LHCN-M2 (cell line): ENCODE measurements around the gene SPATA33. TPM values are rescaled to one million over a fixed set of nuclear protein-coding genes. Genes with fewer than 3 reads are reported as not detected.
"Not testable (repeated sequence)": the region's sequence is repeated elsewhere in the genome, so short reads cannot be mapped to it uniquely, and the experiment has no call there.

Source experiments
- DNase-seq: peaks from one replicate; pipeline ENCODE4 v3.0.0-alpha.2; 2012; ENCODE audit warnings: low read depth
- total RNA-seq: library from RNA; depleted of rRNA; stranded (reverse); fragments of >200 nt; gene quantifications from 2 replicates; pipeline ENCODE4 v1.2.3, GENCODE V29; 2014

SPATA33 gene
- total RNA-seq, 1 experiment from 2014 or later, result 10.7 TPM

DNA sequence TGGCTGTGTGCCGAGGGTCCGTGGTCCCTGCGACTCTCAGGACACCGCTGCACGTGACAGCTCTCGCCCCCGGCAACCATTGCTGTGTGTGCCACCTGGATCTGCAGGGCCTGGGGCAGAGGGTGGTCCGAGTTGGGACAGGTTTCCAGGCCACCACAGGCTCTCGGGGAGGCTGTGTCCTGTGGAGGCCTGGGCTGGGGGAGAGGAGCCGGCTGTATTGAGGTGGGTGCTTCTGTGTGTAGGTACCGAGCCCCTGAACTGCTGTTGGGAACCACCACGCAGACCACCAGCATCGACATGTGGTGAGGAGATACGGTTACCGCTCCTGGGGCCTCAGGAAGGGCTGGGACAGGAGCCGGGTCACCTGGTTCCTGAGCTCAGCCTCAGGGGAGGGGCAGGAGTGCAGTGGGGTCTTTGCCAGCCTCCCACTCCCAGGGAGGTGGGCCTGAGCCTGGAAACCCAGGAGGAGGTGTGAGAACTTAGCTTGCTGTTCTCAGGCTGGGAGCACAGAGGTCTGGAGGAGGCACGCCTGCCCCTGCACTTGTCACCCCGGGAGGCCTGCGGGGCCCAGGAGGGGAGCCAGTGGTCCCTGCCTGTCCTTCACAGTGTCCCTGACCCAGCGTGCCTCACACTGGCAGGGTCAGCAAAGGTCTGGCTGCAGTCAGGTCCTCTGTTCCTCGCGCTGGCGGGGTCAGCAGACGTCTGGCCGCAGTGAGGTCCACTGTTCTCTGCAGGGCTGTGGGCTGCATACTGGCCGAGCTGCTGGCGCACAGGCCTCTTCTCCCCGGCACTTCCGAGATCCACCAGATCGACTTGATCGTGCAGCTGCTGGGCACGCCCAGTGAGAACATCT lies 36.5 kb downstream of the SPATA33 start:
- no peak for DNase-seq

DNA sequence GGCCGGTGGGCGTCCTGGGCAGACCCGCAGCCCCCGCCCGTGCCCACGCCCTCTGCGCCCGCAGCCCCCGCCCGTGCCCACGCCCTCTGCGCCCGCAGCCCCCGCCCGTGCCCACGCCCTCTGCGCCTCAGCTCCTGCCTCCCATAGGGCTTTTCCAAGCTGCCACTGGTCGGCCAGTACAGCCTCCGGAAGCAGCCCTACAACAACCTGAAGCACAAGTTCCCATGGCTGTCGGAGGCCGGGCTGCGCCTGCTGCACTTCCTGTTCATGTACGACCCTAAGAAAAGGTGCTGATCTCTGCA lies 37.1 kb downstream of the SPATA33 start:
- not testable (repeated sequence) for DNase-seq

DNA sequence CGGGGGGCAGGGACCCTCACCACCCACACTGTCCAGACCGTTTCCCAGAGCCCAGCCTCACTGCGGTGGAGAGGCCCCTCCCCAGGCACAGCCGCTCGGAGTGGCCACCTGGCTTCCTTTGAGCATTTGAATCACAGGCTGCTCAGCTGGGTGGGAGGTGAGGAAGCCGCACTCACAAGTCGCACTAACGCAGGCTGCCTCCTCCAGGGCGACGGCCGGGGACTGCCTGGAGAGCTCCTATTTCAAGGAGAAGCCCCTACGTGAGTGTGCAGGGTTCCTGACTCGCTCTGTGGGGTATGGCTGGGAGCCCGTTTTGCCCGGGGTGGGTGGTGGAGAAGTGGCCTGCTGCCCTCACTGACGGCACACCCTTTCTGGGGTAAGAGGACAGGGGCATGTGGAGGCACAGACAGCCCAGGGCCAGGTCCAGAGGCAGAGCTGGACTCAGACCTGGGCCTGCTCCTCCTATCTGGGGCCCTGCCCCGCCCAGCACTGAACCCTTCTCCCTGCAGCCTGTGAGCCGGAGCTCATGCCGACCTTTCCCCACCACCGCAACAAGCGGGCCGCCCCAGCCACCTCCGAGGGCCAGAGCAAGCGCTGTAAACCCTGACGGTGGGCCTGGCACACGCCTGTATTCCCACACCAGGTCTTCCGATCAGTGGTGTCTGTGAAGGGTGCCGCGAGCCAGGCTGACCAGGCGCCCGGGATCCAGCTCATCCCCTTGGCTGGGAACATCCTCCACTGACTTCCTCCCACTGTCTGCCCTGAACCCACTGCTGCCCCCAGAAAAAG lies 37.6 kb downstream of the SPATA33 start:
- no peak for DNase-seq

- no peak for DNase-seq
These were observed 38.4 kb downstream of the SPATA33 start for GRCh38 chr16:89695875-89696669.

DNA sequence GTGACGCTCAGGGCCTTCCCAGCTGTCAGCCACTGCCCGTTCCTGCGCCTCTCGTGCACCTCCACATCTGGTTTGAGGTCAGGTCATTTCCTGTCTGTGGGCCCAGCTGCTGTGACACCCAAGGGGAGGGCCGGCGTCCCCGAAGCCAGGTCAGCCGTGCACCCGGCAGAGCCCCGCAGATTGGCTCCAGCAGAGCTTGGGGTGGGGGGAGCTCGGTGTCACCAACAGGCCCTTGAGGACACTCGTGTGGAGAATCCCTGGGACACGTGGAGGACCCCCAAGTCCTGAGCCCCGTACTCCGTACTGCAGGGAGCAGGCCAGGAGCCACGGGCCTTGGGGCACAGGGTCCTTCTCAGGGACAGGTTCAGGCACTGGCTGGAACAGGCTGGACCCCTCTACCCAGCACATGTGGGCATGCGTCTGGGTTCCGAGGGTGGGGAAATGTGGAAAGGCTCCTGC lies 39.1 kb downstream of the SPATA33 start:
- no peak for DNase-seq

DNA sequence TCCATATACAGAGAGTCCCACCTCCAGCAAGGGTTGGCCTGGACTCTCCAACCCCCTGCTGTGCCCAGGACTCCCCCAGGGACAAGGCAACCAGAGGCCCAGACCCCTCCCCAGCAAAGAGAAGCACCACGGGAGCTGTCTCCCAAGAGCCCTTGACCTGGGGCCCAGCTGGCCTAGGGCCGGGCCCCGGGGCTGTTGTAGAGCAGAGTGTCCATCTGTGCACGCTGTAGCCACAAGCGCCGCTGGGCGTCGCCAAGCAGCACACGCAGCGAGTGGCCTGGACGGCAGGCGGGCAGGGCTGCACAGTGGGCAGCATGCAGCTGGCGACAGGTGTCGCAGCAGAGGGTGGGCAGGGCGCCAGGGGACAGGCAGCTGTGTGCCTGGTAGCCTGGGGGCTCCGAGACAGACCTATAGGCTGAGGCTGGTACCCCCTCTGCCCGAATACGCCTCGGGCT lies 39.6 kb downstream of the SPATA33 start:
- no peak for DNase-seq

GRCh38 chr16:89697616-89698331 lies 40.1 kb downstream of the SPATA33 start:
- no peak for DNase-seq

DNA sequence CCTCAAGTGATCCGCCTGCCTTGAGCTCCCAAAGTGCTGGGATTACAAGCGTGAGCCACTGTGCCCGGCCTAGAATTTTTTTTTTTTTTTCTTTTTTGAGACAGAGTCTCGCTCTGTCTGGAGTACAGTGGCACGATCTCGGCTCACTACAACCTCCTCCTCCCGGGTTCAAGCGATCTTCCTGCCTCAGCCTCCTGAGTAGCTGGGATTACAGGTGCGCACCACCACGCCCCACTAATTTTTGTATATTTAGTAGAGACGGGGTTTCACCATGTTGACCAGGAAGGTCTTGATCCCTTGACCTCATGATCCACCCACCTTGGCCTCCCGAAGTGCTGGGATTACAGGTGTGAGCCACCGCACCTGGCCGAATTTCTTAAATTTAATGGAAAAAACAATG lies 41.1 kb downstream of the SPATA33 start:
- DNase-seq, result not testable (repeated sequence)

DNA sequence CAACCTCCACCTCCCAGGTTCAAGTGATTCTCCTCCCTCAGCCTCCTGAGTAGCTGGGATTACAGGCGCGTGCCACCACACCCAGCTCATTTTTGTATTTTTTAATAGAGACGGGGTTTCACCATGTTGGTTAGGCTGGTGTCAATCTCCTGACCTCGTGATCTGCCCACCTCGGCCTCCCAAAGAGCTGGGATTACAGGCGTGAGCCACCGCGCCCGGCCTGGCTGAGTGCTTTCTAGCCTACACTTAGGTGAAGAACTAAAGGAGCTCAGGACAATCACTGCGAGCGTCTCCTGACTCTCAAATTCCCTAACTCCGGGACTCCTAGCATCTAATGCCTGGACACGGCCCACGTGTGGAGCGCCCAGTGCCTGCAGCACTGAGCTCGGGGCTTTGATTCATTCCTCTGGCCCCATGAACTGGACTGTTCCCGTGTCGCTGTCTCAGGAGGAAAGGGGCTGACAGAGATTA lies 42.0 kb downstream of the SPATA33 start:
- not testable (repeated sequence) for DNase-seq

- DNase-seq, result peak; percentile 95
These were observed 42.5 kb downstream of the SPATA33 start for GRCh38 chr16:89700100-89700648.

GRCh38 chr16:89700649-89701424 lies 43.2 kb downstream of the SPATA33 start:
- DNase-seq, result no peak

DNA sequence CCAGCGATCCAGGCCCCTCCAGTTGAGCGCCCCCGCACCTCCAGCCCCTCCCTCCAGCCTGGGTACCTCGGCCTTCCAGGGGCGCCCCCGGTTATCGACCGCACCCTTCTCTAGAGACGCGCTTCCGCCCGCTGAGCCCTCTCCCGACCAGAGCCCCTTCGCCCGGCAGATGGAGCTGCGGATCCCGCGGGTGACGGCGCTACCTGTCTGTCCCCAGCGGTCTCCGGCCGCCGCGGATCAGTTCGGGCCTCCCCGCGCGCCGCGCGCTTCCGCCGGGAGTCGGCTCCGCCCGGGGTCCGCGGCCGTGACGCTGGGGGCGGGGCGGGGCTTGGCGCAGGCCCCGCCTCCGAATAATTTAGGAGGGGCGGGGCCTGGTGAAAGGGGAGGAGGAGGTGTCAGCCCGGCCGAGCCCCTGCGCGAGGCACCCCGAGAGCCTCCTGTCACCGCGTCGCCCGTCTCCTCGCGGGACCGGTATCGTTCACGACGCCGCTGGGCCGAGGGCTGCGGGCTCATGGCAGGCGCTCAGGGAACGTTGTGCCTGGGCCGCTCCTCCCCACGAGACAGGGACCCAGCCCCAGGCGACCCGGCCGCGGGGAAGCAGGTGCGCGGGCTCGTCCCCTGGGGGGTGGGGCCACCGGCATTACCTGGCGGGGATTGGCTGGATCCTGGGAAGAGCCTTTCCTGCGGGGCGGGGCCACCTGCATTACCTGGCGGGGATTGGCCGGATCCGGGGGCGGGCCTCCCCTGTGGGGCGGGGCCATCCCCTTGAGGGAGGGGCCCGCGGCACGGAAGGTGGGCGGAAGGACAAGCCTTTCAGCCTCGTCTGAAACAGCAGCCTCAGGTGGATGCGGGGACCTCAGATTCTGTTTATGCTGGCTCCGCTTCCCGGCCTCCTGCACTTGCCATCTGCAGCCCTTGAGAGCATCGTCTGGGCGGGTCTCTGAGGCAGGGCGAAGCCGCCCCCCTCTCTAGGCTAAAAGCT lies 44.1 kb downstream of the SPATA33 start, which contains the start of gene SPATA2L:
Gene SPATA2L (minus strand): TSS at position 281 of the 982 bp plus-strand sequence. CDS start 473 bp downstream, outside the sequence.
- DNase-seq, result peak; percentile 55

- DNase-seq, result no peak
These were observed 46.6 kb downstream of the SPATA33 start for GRCh38 chr16:89704281-89704680.

GRCh38 chr16:89705006-89705405 lies 47.4 kb downstream of the SPATA33 start:
- DNase-seq, result no peak

DNA sequence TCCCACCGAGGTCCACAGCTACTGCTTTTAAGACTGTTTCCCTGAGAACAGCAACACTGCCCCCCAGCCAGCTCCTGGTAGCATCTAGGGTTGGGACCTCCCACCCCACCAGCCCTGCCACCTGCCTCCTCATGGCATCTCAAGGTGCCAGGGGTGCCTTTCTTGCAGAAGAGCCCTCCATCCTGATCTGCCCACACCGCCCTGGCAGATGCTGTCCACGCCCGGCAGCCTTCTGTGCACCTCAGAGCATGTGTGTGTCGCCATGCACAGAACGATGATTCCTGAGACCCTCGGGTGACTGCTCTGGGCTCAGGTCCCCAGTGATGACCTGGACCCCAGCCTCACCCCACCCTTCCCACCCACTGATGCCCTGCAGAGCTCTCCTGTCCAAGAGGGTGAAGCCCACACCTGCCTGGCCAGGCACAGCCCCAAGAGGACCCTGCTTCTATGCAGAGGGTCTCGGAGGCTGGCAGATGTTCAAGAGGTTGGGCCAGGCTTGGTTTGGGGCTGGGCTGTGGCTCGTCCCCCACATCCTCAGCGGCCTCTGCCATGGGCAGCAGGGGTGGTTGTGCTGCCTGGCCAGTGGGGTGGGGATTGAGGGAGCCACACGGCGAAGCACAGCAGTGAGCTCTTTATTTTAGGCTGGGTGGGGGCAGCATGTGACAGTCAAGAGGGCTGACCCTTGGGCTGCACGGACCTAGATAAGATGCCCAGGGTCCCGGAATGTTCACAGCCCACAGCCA lies 49.1 kb downstream of the SPATA33 start:
- no peak for DNase-seq

- no peak for DNase-seq
These were observed 50.1 kb downstream of the SPATA33 start for GRCh38 chr16:89707695-89708094.

DNA sequence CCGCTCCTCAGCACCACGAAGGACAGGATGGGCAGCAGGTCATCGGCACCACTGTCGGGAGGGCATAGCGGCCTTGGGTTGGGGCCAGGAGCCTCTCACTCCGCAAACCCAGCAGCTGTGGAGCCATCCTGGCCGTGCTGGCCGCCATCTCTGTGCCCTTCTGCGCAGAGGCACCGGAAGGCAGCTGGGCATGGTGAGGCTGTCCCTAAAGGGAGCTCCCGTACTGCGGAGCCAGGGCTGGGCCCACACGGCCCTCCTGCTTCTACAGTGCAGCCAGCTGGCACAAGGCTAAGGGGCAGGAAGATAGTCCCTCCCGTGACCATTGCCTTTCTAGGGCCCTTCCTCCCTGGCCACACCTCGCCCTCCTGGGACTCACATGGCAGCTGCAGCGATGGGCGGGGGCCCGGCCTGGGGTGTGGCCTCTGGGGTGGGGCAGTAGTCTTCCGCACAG lies 50.9 kb downstream of the SPATA33 start:
- DNase-seq, result no peak

DNA sequence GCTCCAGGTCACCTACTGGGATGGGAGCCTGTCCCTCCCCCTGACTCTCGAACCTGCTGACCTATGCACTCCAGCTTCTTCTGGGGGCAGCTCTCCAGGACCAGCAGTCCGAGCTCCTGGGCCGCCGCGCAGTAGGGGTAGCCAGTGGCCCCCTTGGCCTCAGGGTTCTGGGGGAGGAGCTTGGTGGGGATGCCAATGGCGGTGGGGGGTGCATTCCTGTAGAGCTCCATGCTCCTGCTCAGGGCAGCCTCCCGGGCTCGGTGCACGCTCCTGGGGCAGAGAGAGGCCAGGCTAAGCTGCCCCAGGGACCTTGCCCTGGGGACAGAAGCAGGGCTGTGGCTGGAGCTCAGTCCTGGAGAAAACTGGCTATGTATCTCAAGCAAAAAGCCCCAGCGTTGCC lies 51.5 kb downstream of the SPATA33 start:
- DNase-seq, result no peak
